ENCODE measurements around the gene MAPK8. TPM values are rescaled to one million over a fixed set of nuclear protein-coding genes. Genes with fewer than 3 reads are reported as not detected.

MAPK8 gene
- total RNA-seq, 1 experiment from 2014 or later = 29.7 TPM

GRCh38 chr10:48458662-48459048 lies 152.2 kb downstream of the MAPK8 start:
- Histone ChIP-seq H3K9me3 (ENCODE audit: low read length) (no peaks in the 10 kb centered on the region), H3K4me2 (ENCODE audit: low read depth, low read length, poor library complexity, severe bottlenecking) (no peak overlapping the region), H3K9ac (ENCODE audit: low read length) (no peak overlapping the region), H3K27me3 (ENCODE audit: low read length) (no peaks in the 10 kb centered on the region), H3K27ac (ENCODE audit: low read length) (no peak overlapping the region), H3K36me3 (ENCODE audit: insufficient read depth, low read length) (no peaks in the 10 kb centered on the region), H3K4me3 (ENCODE audit: low read length) (no peak overlapping the region), H4K20me1 (ENCODE audit: insufficient read depth, low read depth, low read length) (no peaks in the 10 kb centered on the region), H3K79me2 (ENCODE audit: low read length) (no peaks in the 10 kb centered on the region), H2AFZ (ENCODE audit: low read length) (no peak overlapping the region), H3K4me1 (ENCODE audit: low read length) (peaks cover 5% of the 10 kb centered on the region), H3K9me2 (replicated peaks; ENCODE audit: insufficient read depth, low read length) (no peaks in the 10 kb centered on the region)
- DNase-seq = no peak

GRCh38 chr10:48459270-48460150 lies 153.0 kb downstream of the MAPK8 start:
- Histone ChIP-seq H3K36me3 (ENCODE audit: insufficient read depth, low read length) (no peaks in the 10 kb centered on the region), H3K4me1 (ENCODE audit: low read length) (peaks cover 5% of the 10 kb centered on the region), H3K79me2 (ENCODE audit: low read length) (no peaks in the 10 kb centered on the region), H3K27ac (ENCODE audit: low read length) (no peak overlapping the region), H3K4me2 (ENCODE audit: low read depth, low read length, poor library complexity, severe bottlenecking) (no peak overlapping the region), H3K9ac (ENCODE audit: low read length) (no peak overlapping the region), H3K27me3 (ENCODE audit: low read length) (no peaks in the 10 kb centered on the region), H4K20me1 (ENCODE audit: insufficient read depth, low read depth, low read length) (no peaks in the 10 kb centered on the region), H2AFZ (ENCODE audit: low read length) (no peak overlapping the region), H3K9me3 (ENCODE audit: low read length) (no peaks in the 10 kb centered on the region), H3K4me3 (ENCODE audit: low read length) (no peak overlapping the region), H3K9me2 (replicated peaks; ENCODE audit: insufficient read depth, low read length) (no peaks in the 10 kb centered on the region)
- DNase-seq = no peak

- Histone ChIP-seq H3K4me3 (ENCODE audit: low read length) (no peak overlapping the region), H3K4me2 (ENCODE audit: low read depth, low read length, poor library complexity, severe bottlenecking) (no peak overlapping the region), H3K4me1 (ENCODE audit: low read length) (peaks cover 5% of the 10 kb centered on the region), H4K20me1 (ENCODE audit: insufficient read depth, low read depth, low read length) (no peaks in the 10 kb centered on the region), H3K27ac (ENCODE audit: low read length) (no peak overlapping the region), H3K9me3 (ENCODE audit: low read length) (no peaks in the 10 kb centered on the region), H3K79me2 (ENCODE audit: low read length) (no peaks in the 10 kb centered on the region), H3K9ac (ENCODE audit: low read length) (no peak overlapping the region), H3K9me2 (replicated peaks; ENCODE audit: insufficient read depth, low read length) (no peaks in the 10 kb centered on the region), H2AFZ (ENCODE audit: low read length) (no peak overlapping the region), H3K36me3 (ENCODE audit: insufficient read depth, low read length) (no peaks in the 10 kb centered on the region), H3K27me3 (ENCODE audit: low read length) (no peaks in the 10 kb centered on the region)
- DNase-seq = peak; percentile 42
Measured at GRCh38 chr10:48460182-48460581, 153.7 kb downstream of the MAPK8 start.

GRCh38 chr10:48461623-48462481 lies 155.4 kb downstream of the MAPK8 start:
- Histone ChIP-seq H3K27ac (ENCODE audit: low read length) (no peak overlapping the region), H3K27me3 (ENCODE audit: low read length) (no peaks in the 10 kb centered on the region), H4K20me1 (ENCODE audit: insufficient read depth, low read depth, low read length) (no peaks in the 10 kb centered on the region), H3K9me3 (ENCODE audit: low read length) (no peaks in the 10 kb centered on the region), H3K4me1 (ENCODE audit: low read length) (peaks cover 5% of the 10 kb centered on the region), H2AFZ (ENCODE audit: low read length) (no peak overlapping the region), H3K9me2 (replicated peaks; ENCODE audit: insufficient read depth, low read length) (no peaks in the 10 kb centered on the region), H3K9ac (ENCODE audit: low read length) (no peak overlapping the region), H3K4me2 (ENCODE audit: low read depth, low read length, poor library complexity, severe bottlenecking) (no peak overlapping the region), H3K79me2 (ENCODE audit: low read length) (no peaks in the 10 kb centered on the region), H3K4me3 (ENCODE audit: low read length) (no peak overlapping the region), H3K36me3 (ENCODE audit: insufficient read depth, low read length) (no peaks in the 10 kb centered on the region)
- no peak for DNase-seq

- no peak overlapping the region for H3K9ac ChIP-seq (ENCODE audit: low read length)
- no peak for DNase-seq
- no peaks in the 10 kb centered on the region for H3K79me2 ChIP-seq (ENCODE audit: low read length)
- no peaks in the 10 kb centered on the region for H3K36me3 ChIP-seq (ENCODE audit: insufficient read depth, low read length)
- H3K27ac ChIP-seq (ENCODE audit: low read length) = no peak overlapping the region
- H3K9me2 ChIP-seq (replicated peaks; ENCODE audit: insufficient read depth, low read length) = no peaks in the 10 kb centered on the region
- no peaks in the 10 kb centered on the region for H4K20me1 ChIP-seq (ENCODE audit: insufficient read depth, low read depth, low read length)
- H3K4me1 ChIP-seq (ENCODE audit: low read length) = peaks cover 5% of the 10 kb centered on the region
- H3K27me3 ChIP-seq (ENCODE audit: low read length) = no peaks in the 10 kb centered on the region
- H3K4me2 ChIP-seq (ENCODE audit: low read depth, low read length, poor library complexity, severe bottlenecking) = no peak overlapping the region
- H2AFZ ChIP-seq (ENCODE audit: low read length) = no peak overlapping the region
- no peak overlapping the region for H3K4me3 ChIP-seq (ENCODE audit: low read length)
- H3K9me3 ChIP-seq (ENCODE audit: low read length) = no peaks in the 10 kb centered on the region
Measured at GRCh38 chr10:48462482-48463020, 156.1 kb downstream of the MAPK8 start.

- Histone ChIP-seq H3K4me1 (ENCODE audit: low read length) (peaks cover 5% of the 10 kb centered on the region), H3K27ac (ENCODE audit: low read length) (no peak overlapping the region), H3K79me2 (ENCODE audit: low read length) (no peaks in the 10 kb centered on the region), H3K4me2 (ENCODE audit: low read depth, low read length, poor library complexity, severe bottlenecking) (no peak overlapping the region), H3K9me2 (replicated peaks; ENCODE audit: insufficient read depth, low read length) (no peaks in the 10 kb centered on the region), H3K36me3 (ENCODE audit: insufficient read depth, low read length) (no peaks in the 10 kb centered on the region), H3K4me3 (ENCODE audit: low read length) (no peak overlapping the region), H2AFZ (ENCODE audit: low read length) (no peak overlapping the region), H4K20me1 (ENCODE audit: insufficient read depth, low read depth, low read length) (no peaks in the 10 kb centered on the region), H3K27me3 (ENCODE audit: low read length) (no peaks in the 10 kb centered on the region), H3K9ac (ENCODE audit: low read length) (no peak overlapping the region), H3K9me3 (ENCODE audit: low read length) (no peaks in the 10 kb centered on the region)
- DNase-seq = no peak
Measured at GRCh38 chr10:48463318-48464003, 157.0 kb downstream of the MAPK8 start.

GRCh38 chr10:48464121-48464870 lies 157.8 kb downstream of the MAPK8 start:
- Histone ChIP-seq H3K4me2 (ENCODE audit: low read depth, low read length, poor library complexity, severe bottlenecking) (no peak overlapping the region), H4K20me1 (ENCODE audit: insufficient read depth, low read depth, low read length) (no peaks in the 10 kb centered on the region), H3K4me3 (ENCODE audit: low read length) (no peak overlapping the region), H3K4me1 (ENCODE audit: low read length) (peaks cover 5% of the 10 kb centered on the region), H3K9me2 (replicated peaks; ENCODE audit: insufficient read depth, low read length) (no peaks in the 10 kb centered on the region), H3K79me2 (ENCODE audit: low read length) (no peaks in the 10 kb centered on the region), H3K27ac (ENCODE audit: low read length) (no peak overlapping the region), H3K9ac (ENCODE audit: low read length) (no peak overlapping the region), H3K9me3 (ENCODE audit: low read length) (no peaks in the 10 kb centered on the region), H2AFZ (ENCODE audit: low read length) (no peak overlapping the region), H3K36me3 (ENCODE audit: insufficient read depth, low read length) (no peaks in the 10 kb centered on the region), H3K27me3 (ENCODE audit: low read length) (no peaks in the 10 kb centered on the region)
- DNase-seq = no peak

All from Karpas-422 (cell line).